HG03064 (cell line): Measurements from ENCODE around the gene AMPH.
"Not testable (repeated sequence)": the region's sequence is repeated elsewhere in the genome, so short reads cannot be mapped to it uniquely, and the experiment has no call there.

Experiments used
- ATAC-seq: cut with Tn5 transposase; IDR thresholded peaks from one replicate; pipeline ENCODE4 v1.9.1; 2021; ENCODE audit warnings: low read depth; ENCODE audit not compliant: unreplicated experiment

The AMPH gene

GRCh38 chr7:38360776-38361175 lies 270.4 kb downstream of the AMPH start:
- ATAC-seq = no peak

- ATAC-seq = peak; percentile 87
Measured at GRCh38 chr7:38359071-38359601, 272.0 kb downstream of the AMPH start.

DNA sequence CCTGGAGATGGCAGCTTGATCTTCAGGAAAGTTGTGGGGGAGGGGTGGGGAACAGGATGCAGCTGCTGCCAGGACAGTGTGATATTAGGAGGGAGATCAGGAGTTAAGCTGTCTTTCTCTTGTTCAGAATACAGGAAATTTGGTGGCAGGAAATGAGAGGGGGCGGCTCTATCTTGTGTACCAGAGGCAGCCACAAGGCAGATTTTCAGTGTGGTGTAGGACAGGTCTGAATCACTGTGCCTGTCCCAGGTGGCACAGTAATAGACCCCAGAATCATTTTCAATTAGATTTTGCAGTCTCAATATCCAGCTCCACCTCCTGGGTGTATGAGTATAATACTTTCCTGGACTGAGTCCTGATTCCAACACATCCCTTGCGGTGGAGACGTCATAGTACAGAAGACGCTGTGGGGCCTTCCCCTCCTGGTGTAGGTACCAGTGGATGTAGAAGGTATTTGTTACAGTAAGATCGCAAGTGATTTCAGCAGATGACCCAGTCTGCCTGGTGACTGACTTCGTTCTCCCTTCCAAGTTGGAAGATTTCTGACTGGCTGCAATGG lies 272.8 kb downstream of the AMPH start:
- not testable (repeated sequence) for ATAC-seq

DNA sequence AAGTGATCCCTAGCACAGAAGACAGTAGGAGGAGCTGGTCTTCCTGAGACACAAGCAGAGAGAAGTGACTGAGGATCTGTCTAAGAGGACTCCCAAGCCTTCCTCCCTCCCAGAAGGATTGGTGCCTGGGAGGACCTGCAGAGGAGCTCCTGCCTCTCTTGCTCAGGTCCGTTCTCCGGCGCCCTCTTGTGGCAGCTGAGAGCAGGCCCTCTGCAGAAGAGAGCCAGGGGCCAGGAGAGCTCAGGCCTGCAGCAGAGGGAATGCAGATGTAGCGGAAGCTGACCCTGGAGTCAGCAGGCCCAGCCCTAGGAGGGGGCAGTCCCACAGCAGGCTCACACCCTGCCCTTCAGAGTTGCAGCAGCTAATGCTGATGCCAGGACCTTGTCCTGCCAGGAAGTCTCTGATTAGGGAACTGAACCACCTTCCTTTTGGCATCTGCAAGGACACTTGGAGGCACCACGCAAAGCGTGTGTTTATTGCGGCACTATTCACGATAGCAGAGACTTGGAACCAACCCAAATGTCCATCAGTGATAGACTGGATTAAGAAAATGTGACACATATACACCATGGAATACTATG lies 276.8 kb downstream of the AMPH start:
- ATAC-seq = not testable (repeated sequence)

DNA sequence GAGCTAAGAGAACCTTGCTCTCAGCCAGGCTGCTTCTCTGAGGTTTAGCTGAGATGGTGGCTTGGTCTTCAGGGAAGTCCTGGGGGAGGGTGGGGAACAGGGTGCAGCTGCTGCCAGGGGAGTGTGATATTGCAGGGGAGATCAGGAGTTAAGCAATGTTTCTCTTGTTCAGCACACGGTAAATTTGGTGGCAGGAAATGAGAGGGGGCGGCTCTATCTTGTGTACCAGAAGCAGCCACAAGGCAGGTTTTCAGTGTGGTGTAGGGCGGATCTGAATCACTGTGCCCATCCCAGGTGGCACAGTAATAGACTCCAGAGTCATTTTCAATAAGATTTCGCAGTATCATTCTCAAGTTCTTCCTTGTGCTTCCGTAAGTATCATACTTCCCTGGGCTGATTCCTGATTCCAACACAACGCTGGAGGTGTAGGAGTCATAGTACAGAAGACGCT lies 277.7 kb downstream of the AMPH start:
- not testable (repeated sequence) for ATAC-seq

DNA sequence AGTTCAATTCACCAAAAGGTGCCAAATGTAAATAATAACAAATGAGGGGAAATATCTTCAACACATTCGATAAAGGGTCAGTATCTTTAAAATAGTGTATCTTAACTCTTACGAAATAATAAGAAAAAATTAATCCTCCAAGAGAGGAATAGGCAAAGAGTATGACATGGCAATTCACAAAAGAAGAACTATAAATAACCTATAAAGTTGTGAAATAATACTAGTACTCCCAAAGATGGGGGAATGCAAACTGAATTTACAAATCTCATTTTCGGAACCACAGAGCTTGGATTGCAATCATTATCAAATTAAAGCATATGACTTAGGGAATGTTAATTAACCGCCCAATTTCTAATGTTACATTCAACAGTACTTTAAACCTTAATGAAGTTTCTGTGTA lies 279.6 kb downstream of the AMPH start:
- ATAC-seq = no peak

- ATAC-seq = not testable (repeated sequence)
Measured at GRCh38 chr7:38350777-38351176, 280.4 kb downstream of the AMPH start.

GRCh38 chr7:38349869-38350583 lies 281.1 kb downstream of the AMPH start:
- peak; percentile 70 for ATAC-seq

- peak; percentile 39 for ATAC-seq
Measured at GRCh38 chr7:38349126-38349795, 281.9 kb downstream of the AMPH start.

DNA sequence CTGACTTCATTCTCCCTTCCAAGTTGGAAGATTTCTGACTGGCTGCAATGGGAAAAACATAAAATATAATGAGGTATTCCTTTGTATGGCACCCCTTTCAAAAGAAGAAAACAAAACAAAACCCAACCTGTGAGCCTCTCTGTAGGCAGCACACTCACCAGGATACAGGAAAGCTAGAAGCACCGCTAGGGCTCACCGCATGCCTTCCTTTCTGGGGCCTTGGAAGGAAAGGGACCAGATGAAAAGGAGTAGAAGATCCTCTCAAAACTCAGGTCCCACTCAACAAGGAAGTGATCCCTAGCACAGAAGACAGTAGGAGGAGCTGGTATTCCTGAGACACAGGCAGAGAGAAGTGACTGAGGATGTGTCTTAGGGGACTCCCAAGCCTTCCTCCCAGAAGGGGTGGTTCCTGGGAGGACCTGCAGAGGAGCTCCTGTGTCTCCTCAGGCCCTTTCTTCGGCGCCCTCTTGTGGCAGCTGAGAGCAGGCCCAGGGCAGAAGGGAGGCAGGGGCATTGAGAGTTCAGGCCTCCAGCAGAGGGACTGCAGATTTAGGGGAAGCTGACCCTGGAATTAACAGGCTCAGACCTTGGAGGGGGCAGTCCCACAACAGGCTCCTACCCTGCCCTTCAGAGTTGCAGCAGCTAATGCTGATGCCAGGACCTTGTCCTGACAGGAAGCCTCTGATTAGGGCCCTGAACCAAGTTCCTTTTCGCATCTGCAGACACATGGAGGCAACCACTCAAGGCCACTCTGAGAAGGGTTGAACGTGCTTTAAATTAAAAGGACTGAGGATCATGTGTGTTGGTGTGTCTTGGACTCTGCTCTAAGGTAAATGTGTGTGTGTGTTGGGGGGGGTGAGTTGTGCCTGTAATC lies 285.6 kb downstream of the AMPH start:
- not testable (repeated sequence) for ATAC-seq

- ATAC-seq = not testable (repeated sequence)
Measured at GRCh38 chr7:38344741-38345140, 286.4 kb downstream of the AMPH start.

GRCh38 chr7:38342135-38342534 lies 289.0 kb downstream of the AMPH start:
- not testable (repeated sequence) for ATAC-seq

GRCh38 chr7:38341172-38341705 lies 289.9 kb downstream of the AMPH start:
- not testable (repeated sequence) for ATAC-seq

DNA sequence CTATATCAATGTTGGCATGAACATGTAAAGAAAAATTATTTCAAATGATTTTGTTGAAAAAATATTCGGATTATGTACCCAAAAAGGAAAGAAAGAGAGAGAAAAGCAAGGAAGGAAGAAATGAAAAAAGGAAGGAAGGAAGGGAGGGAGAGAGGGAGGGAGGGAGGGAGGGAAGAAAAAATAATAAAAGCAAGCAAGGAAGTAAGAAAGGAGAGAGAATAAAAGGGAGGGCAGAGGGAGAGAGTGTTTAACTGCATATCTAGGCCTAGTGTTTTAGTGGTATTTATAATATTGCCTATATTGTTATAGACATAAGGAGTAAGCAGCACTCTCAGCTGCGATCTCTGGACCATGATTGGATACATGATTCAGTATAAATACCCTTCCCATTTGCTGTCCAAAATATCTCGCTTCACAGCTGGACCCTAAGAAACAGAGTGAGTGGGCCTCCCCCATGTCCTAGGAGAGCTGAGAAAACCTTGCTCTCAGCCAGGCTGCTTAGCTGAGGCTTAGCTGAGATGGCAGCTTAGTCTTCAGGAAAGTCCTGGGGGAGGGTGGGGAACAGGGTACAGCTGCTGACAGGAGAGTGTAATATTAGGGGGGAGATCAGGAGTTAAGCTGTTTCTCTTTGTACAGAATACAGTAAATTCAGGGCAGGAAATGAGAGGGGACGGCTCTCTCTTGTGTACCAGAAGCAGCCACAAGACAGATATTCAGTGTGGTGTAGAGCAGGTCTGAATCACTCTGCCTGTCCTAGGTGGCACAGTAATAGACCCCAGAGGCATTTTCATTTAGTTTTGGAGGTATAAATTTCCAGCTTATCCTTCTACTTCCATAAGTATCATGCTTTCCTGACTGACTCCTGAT lies 291.0 kb downstream of the AMPH start:
- no peak for ATAC-seq

DNA sequence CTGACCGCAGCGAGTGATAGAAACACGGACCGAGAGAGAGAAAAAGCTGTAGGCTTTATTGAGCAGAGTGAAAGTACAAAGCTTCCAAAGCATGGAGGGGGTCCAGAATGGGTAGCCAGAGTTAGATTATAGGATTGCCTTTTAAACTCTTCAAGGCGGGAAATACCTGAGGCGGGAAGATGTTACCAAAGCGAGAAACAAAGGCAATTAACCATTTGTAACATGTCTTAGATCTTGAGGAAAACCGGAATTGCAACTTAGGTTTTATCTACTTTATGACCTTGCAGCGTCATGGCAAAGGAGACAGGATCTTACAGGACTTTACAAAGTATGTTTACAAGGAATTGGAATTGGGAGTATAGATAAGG lies 295.0 kb downstream of the AMPH start:
- ATAC-seq = not testable (repeated sequence)

GRCh38 chr7:38335492-38336147 lies 295.6 kb downstream of the AMPH start:
- ATAC-seq = peak; percentile 97

DNA sequence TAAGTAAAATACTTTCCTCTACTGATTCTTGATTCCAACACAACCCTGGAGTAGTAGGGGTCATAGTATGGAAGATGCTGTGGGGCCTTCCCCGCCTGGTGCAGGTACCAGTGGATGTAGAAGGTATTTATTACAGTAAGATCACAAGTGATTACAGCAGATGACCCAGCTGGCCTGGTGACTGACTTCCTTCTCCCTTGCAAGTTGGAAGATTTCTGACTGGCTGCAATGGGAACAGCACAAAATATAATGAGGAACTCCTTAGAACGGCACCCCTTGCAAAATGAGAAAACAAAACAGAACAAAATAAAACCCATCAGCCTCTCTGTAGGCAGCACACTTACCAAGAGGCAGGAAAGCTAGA lies 296.1 kb downstream of the AMPH start:
- ATAC-seq = no peak

GRCh38 chr7:38334163-38334562 lies 297.0 kb downstream of the AMPH start:
- ATAC-seq = no peak
